Neural cell (in vitro differentiated cells): ENCODE results near the gene MUL1.

Experiments used
- CTCF ChIP-seq: fragments of 450-650 bp; IDR thresholded peaks from 2 replicates; pipeline ENCODE4 v1.5.1; 2014; ENCODE audit warnings: antibody characterized with exemption, mild to moderate bottlenecking, moderate library complexity; ENCODE audit not compliant: poor library complexity, severe bottlenecking
- EP300 ChIP-seq: fragments of 450-650 bp; conservative IDR thresholded peaks from 2 replicates; pipeline ENCODE4 v1.6.1; 2014; ENCODE audit warnings: antibody characterized with exemption, mild to moderate bottlenecking, moderate library complexity; ENCODE audit not compliant: poor library complexity, severe bottlenecking
- EZH2 ChIP-seq: fragments of 200-600, 300-800 bp; shearing (Covaris generic), sonication (generic); IDR thresholded peaks from 2 replicates; pipeline ENCODE4 v1.6.1; 2014; ENCODE audit warnings: antibody characterized with exemption, low read length, borderline replicate concordance, mild to moderate bottlenecking; ENCODE audit not compliant: insufficient read depth, poor library complexity, severe bottlenecking
- MXI1 ChIP-seq: fragments of 450-650 bp; conservative IDR thresholded peaks from 2 replicates; pipeline ENCODE4 v1.6.1; 2014; ENCODE audit warnings: antibody characterized with exemption, mild to moderate bottlenecking; ENCODE audit not compliant: poor library complexity, severe bottlenecking
- POLR2AphosphoS5 ChIP-seq: IDR thresholded peaks from 2 replicates; pipeline ENCODE4 v1.6.1; 2012
- RAD21 ChIP-seq: fragments of 450-650 bp; conservative IDR thresholded peaks from 2 replicates; pipeline ENCODE4 v1.6.1; 2014; ENCODE audit warnings: antibody characterized with exemption, mild to moderate bottlenecking, moderate library complexity
- SMC3 ChIP-seq: fragments of 450-650 bp; conservative IDR thresholded peaks from 2 replicates; pipeline ENCODE4 v1.6.1; 2014; ENCODE audit warnings: antibody characterized with exemption, mild to moderate bottlenecking, moderate library complexity; ENCODE audit not compliant: poor library complexity
- TAF1 ChIP-seq: IDR thresholded peaks from 2 replicates; pipeline ENCODE4 v1.6.1; 2012; ENCODE audit warnings: low read depth

DNA sequence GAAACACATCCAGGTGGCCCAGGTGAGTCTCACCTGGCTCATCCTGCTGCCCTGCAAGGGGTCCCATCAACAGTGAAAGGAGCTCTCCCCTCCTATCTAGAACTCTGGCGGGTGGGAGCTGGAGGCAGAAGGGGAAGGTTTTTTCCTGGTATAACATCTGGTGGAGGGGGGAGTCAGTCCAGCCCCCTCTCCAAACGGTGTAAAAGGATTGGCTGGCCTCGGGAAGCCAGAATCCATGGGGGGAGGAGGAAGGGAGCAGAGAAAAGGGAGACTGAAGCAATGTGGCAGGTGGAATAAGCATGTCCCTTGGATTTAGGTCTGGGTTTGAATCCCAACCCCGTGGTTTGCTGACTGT is 20.7 kb downstream of the MUL1 start:
- TF ChIP-seq EP300 (no peak), CTCF (no peak), EZH2 (no peak), RAD21 (no peak), POLR2AphosphoS5 (no peak), SMC3 (no peak), MXI1 (no peak), TAF1 (no peak)
